ENCODE results near the gene TIMM44.

TIMM44 gene

GRCh38 chr19:7912144-7912696, 31.2 kb downstream of the TIMM44 start:
- TF ChIP-seq CTCF (IDR thresholded peaks at IDR 0.05; ENCODE audit: low read depth, low read length) (no peak), MAX (IDR thresholded peaks at IDR 0.05; ENCODE audit: low read depth, low read length) (no peak), MYC (IDR thresholded peaks at IDR 0.05; ENCODE audit: low read depth, low read length) (no peak), POLR2A (IDR thresholded peaks at IDR 0.05; ENCODE audit: extremely low read depth, insufficient read length) (no peak)
- no peak overlapping the region for H3K4me3 ChIP-seq (ENCODE audit: low read depth, low read length)
- DNase-seq (ENCODE audit: low read depth), result no peak

- no peak overlapping the region for H3K4me3 ChIP-seq (ENCODE audit: low read depth, low read length)
- DNase-seq (ENCODE audit: low read depth), result no peak
- TF ChIP-seq MYC (IDR thresholded peaks at IDR 0.05; ENCODE audit: low read depth, low read length), result no peak
- no peak for TF ChIP-seq POLR2A (IDR thresholded peaks at IDR 0.05; ENCODE audit: extremely low read depth, insufficient read length)
- no peak for TF ChIP-seq MAX (IDR thresholded peaks at IDR 0.05; ENCODE audit: low read depth, low read length)
- no peak for TF ChIP-seq CTCF (IDR thresholded peaks at IDR 0.05; ENCODE audit: low read depth, low read length)
Observed at GRCh38 chr19:7911508-7912143, 31.8 kb downstream of the TIMM44 start.

- no peak for TF ChIP-seq MYC (IDR thresholded peaks at IDR 0.05; ENCODE audit: low read depth, low read length)
- TF ChIP-seq CTCF (IDR thresholded peaks at IDR 0.05; ENCODE audit: low read depth, low read length), result no peak
- TF ChIP-seq MAX (IDR thresholded peaks at IDR 0.05; ENCODE audit: low read depth, low read length), result no peak
- no peak for TF ChIP-seq POLR2A (IDR thresholded peaks at IDR 0.05; ENCODE audit: extremely low read depth, insufficient read length)
- no peak overlapping the region for H3K4me3 ChIP-seq (ENCODE audit: low read depth, low read length)
- DNase-seq (ENCODE audit: low read depth), result no peak
Observed at GRCh38 chr19:7910321-7911161, 32.9 kb downstream of the TIMM44 start.

GRCh38 chr19:7909471-7910067, 33.9 kb downstream of the TIMM44 start:
- TF ChIP-seq MAX (IDR thresholded peaks at IDR 0.05; ENCODE audit: low read depth, low read length), result no peak
- no peak for TF ChIP-seq MYC (IDR thresholded peaks at IDR 0.05; ENCODE audit: low read depth, low read length)
- no peak for TF ChIP-seq CTCF (IDR thresholded peaks at IDR 0.05; ENCODE audit: low read depth, low read length)
- TF ChIP-seq POLR2A (IDR thresholded peaks at IDR 0.05; ENCODE audit: extremely low read depth, insufficient read length), result no peak
- H3K4me3 ChIP-seq (ENCODE audit: low read depth, low read length), result no peak overlapping the region
- no peak for DNase-seq (ENCODE audit: low read depth)

GRCh38 chr19:7908742-7909461, 34.6 kb downstream of the TIMM44 start:
- no peak overlapping the region for H3K4me3 ChIP-seq (ENCODE audit: low read depth, low read length)
- no peak for TF ChIP-seq MAX (IDR thresholded peaks at IDR 0.05; ENCODE audit: low read depth, low read length)
- no peak for TF ChIP-seq CTCF (IDR thresholded peaks at IDR 0.05; ENCODE audit: low read depth, low read length)
- no peak for TF ChIP-seq MYC (IDR thresholded peaks at IDR 0.05; ENCODE audit: low read depth, low read length)
- no peak for TF ChIP-seq POLR2A (IDR thresholded peaks at IDR 0.05; ENCODE audit: extremely low read depth, insufficient read length)
- no peak for DNase-seq (ENCODE audit: low read depth)
